ENCODE data around the gene ZNF821. TPM values are rescaled to one million over a fixed set of nuclear protein-coding genes. Genes with fewer than 3 reads are reported as not detected.

Gene ZNF821
- total RNA-seq (ENCODE audit: low replicate concordance): 10.3 and 23.6 TPM in 2 replicates

DNA sequence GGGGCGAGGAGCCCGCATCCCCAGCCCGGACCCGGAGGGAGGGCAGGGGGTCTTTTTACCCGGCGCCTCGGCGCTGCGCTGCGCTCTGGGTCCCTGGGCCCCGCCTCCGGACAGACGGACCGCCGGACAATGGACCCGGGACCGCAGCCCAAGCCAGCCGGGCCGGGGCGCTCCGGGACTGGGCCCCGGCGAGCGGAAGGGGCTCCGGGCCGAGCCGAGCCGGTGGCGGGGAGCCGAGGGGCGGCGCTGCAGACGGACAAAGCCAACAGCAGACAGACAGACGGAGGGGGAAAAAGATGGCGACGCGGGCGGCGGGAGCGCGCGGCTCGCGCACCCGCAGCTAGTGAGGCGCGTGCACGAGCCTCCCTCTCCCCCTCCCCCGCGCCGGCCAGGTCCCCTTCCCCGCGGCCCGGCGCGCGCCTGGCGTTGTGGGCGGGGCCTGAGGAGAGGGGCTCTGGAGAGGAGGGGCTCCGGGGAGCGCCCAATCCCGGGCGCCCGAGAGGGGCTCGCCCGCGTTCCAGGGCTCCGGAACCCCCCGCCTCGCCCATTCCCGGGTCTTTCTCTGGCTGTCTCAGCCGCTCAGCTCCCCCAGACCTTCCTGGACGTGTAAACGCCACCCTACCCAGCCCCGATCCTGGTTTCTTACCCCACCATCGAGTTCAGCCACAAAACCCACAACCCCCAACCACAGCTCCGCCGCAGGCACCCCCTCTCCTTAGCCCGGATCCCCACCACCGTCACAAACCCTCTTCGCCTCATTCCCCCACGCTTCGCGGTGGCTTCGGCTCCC lies at the start of gene ZNF821:
Gene ZNF821, minus strand, starts transcription at position 334 of the 790 bp plus-strand sequence. CDS start 4,236 bp downstream, outside the sequence.
- Mint-ChIP-seq H3K27me3 (ENCODE audit: insufficient read depth, low read depth) (peaks cover 7% of the 10 kb centered on the region), H3K36me3 (peaks cover 13% of the 10 kb centered on the region), H3K27ac (peak within 1 kb of the TSS; percentile 90), H3K4me3 (peak within 1 kb of the TSS; percentile 96), H3K4me1 (peaks cover 20% of the 10 kb centered on the region), H3K9me3 (no peaks in the 10 kb centered on the region)
- H3K79me2 ChIP-seq (ENCODE audit: low read depth): peaks cover 5% of the 10 kb centered on the region
- peak within 1 kb of the TSS; percentile 98 for H3K4me3 ChIP-seq
- H3K9me3 ChIP-seq (ENCODE audit: low read depth): no peaks in the 10 kb centered on the region
- H4K20me1 ChIP-seq (ENCODE audit: low read depth): peaks cover 23% of the 10 kb centered on the region
- peak within 1 kb of the TSS; percentile 75 for H3K4me2 ChIP-seq
- H2AFZ ChIP-seq (replicated peaks): peak within 1 kb of the TSS; percentile 99
- peaks cover 6% of the 10 kb centered on the region for H3K27me3 ChIP-seq
- DNase-seq (ENCODE audit: low spot score): peak; percentile 98
- peak within 1 kb of the TSS; percentile 94 for H3K9ac ChIP-seq
- TF ChIP-seq EZH2phosphoT487 (IDR thresholded peaks at IDR 0.05) (no peak), CTCF (IDR thresholded peaks at IDR 0.05) (peak; percentile 6), EZH2 (IDR thresholded peaks at IDR 0.05) (no peak)
- peaks cover 8% of the 10 kb centered on the region for H3K4me1 ChIP-seq
- peak within 1 kb of the TSS; percentile 86 for H3K27ac ChIP-seq
- peaks cover 25% of the 10 kb centered on the region for H3F3A ChIP-seq (ENCODE audit: low read depth)
- H3K36me3 ChIP-seq: peaks cover 3% of the 10 kb centered on the region

DNA sequence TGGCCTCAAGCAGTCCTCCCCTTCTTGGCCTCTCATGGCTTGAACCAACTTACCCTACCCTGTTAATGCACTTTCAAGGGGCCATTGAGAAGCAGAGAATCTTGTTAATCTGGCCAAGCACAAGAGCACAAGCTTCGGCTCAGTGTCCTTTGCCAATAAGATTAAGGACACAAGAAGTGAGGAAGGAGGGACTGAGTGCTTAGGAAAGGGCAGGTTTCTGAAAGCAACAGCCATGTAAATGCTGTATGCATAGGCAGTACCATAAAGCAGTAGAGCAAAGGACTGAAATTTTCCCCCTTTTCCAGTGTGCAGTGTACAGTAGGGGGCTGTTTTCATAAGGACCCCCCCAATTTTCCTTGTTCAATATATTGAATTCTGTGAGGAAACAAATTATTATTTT lies 49.0 kb upstream of the ZNF821 start:
- peaks cover 13% of the 10 kb centered on the region for H3K36me3 Mint-ChIP-seq
- Histone ChIP-seq H2AFZ (replicated peaks) (no peak overlapping the region), H3K79me2 (ENCODE audit: low read depth) (peaks cover 27% of the 10 kb centered on the region), H3K9me3 (ENCODE audit: low read depth) (no peaks in the 10 kb centered on the region), H3K27me3 (no peaks in the 10 kb centered on the region), H3F3A (ENCODE audit: low read depth) (peaks cover 39% of the 10 kb centered on the region), H3K4me3 (no peak overlapping the region), H4K20me1 (ENCODE audit: low read depth) (peaks cover 67% of the 10 kb centered on the region), H3K4me1 (peaks cover 30% of the 10 kb centered on the region), H3K27ac (peak overlapping the region; percentile 91), H3K36me3 (no peaks in the 10 kb centered on the region), H3K9ac (no peak overlapping the region), H3K4me2 (peak overlapping the region; percentile 2)
- peak overlapping the region; percentile 23 for H3K27ac Mint-ChIP-seq
- peaks cover 29% of the 10 kb centered on the region for H3K4me1 Mint-ChIP-seq
- H3K27me3 Mint-ChIP-seq (ENCODE audit: insufficient read depth, low read depth): no peaks in the 10 kb centered on the region
- H3K9me3 Mint-ChIP-seq: no peaks in the 10 kb centered on the region
- DNase-seq (ENCODE audit: low spot score): peak; percentile 21
- TF ChIP-seq EZH2phosphoT487 (IDR thresholded peaks at IDR 0.05) (no peak), EZH2 (IDR thresholded peaks at IDR 0.05) (no peak), CTCF (IDR thresholded peaks at IDR 0.05) (no peak)
- no peak overlapping the region for H3K4me3 Mint-ChIP-seq

- H3K27me3 Mint-ChIP-seq (ENCODE audit: insufficient read depth, low read depth): peaks cover 2% of the 10 kb centered on the region
- Histone ChIP-seq H3F3A (ENCODE audit: low read depth) (peaks cover 39% of the 10 kb centered on the region), H4K20me1 (ENCODE audit: low read depth) (peaks cover 82% of the 10 kb centered on the region), H3K36me3 (no peaks in the 10 kb centered on the region), H3K4me2 (no peak overlapping the region), H3K9ac (no peak overlapping the region), H3K79me2 (ENCODE audit: low read depth) (peaks cover 35% of the 10 kb centered on the region), H3K9me3 (ENCODE audit: low read depth) (no peaks in the 10 kb centered on the region), H3K4me3 (no peak overlapping the region), H3K27me3 (no peaks in the 10 kb centered on the region), H3K4me1 (peaks cover 26% of the 10 kb centered on the region), H3K27ac (no peak overlapping the region), H2AFZ (replicated peaks) (no peak overlapping the region)
- DNase-seq (ENCODE audit: low spot score): no peak
- TF ChIP-seq EZH2phosphoT487 (IDR thresholded peaks at IDR 0.05) (no peak), EZH2 (IDR thresholded peaks at IDR 0.05) (no peak), CTCF (IDR thresholded peaks at IDR 0.05) (no peak)
- H3K9me3 Mint-ChIP-seq: no peaks in the 10 kb centered on the region
- no peak overlapping the region for H3K27ac Mint-ChIP-seq
- peaks cover 26% of the 10 kb centered on the region for H3K4me1 Mint-ChIP-seq
- H3K36me3 Mint-ChIP-seq: peaks cover 23% of the 10 kb centered on the region
- no peak overlapping the region for H3K4me3 Mint-ChIP-seq
These were observed 47.6 kb upstream of the ZNF821 start for GRCh38 chr16:71931599-71931998.
